NCI-H2171 (cell line): ENCODE results near the gene ZNF324B.
"Not testable (repeated sequence)": the region's sequence is repeated elsewhere in the genome, so short reads cannot be mapped to it uniquely, and the experiment has no call there.

ENCODE experiments used
- DNase-seq: peaks from one replicate; lab custom pipeline; 2025; lab: John Stamatoyannopoulos, UW

Gene ZNF324B

DNA sequence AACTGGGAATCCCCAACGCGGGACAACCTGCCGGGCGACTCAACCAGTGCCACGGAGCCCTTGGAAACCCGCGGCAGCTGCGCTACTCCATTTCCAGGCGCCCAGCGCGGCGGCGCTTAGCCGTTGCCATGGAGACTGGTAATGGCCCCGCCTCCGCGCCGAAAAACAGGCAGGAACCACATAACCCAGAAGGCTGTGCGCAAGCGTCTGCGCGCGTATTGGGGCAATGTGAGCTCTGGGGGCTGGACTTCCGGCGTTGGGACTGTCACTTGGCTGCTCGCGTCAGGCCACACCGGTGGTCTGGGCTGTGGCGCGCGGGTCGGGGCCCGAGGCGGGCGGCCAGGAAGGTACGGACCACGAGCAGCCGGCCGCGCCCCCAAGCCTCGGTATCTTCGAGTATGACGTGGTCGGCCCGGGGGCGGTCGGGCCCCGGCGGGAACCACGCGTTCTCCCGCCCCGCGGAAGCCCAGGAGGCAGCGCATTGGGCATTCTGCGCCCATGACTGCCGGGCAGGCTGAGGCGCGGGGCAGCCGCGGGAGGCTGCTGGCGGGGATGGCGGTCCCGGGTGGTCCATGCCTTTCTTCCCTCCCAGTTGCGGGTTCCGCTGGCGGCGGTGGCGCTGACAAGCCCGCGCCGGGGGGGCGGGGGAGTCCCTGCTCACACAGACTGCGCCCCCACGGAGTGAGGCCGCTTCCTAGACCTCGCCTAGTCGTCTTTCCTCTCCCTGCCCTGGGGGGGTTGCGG is at the start of gene ZNF324B:
TSS of gene ZNF324B (plus strand) at position 265 of the 744 bp plus-strand sequence. CDS start 2,080 bp downstream, outside the sequence.
- peak; percentile 97 for DNase-seq

GRCh38 chr19:58401840-58402421 is 49.5 kb upstream of the ZNF324B start:
- DNase-seq, result no peak

- DNase-seq, result not testable (repeated sequence)
Measured at GRCh38 chr19:58403920-58404478, 47.4 kb upstream of the ZNF324B start.

DNA sequence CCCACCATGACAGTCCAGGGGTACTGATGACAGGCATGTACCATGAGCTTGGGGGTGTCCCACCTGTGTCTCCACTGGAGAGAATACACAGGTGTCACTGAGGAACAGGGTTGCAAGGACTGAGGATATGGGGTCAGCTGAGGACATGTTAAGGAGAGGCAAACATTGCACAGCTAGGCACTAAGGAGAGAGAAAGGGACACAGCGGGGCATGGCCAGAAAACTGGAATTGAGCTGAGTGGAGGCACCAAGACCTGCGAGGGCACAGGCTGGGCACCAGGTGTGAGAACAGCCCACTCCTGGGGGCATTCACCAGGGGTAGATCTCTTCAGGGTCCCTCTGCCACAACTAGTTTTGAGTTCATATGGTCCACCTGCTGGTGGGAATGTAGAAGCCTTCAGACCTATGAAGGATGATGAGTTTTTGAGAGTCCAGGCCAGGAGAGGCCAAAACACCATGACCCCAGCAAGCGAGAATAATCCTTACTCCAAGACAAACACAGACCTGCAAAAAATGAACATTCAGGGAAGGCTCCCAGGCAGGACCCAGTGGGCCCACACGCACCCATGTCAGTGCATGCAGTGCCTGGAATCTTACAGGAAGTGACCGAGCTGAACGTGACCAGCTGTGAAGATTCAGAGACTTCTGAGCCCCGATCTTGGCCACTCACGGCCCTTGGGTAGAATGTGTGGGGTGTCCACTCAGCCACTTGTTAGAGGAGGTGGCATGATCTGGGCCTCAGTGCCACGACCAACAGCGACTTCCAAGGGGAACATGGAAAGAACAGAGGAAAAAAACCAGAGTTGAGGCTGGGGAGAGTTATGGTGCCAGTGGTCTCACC is 44.4 kb upstream of the ZNF324B start:
- no peak for DNase-seq

GRCh38 chr19:58407658-58408151 is 43.7 kb upstream of the ZNF324B start:
- DNase-seq, result no peak

DNA sequence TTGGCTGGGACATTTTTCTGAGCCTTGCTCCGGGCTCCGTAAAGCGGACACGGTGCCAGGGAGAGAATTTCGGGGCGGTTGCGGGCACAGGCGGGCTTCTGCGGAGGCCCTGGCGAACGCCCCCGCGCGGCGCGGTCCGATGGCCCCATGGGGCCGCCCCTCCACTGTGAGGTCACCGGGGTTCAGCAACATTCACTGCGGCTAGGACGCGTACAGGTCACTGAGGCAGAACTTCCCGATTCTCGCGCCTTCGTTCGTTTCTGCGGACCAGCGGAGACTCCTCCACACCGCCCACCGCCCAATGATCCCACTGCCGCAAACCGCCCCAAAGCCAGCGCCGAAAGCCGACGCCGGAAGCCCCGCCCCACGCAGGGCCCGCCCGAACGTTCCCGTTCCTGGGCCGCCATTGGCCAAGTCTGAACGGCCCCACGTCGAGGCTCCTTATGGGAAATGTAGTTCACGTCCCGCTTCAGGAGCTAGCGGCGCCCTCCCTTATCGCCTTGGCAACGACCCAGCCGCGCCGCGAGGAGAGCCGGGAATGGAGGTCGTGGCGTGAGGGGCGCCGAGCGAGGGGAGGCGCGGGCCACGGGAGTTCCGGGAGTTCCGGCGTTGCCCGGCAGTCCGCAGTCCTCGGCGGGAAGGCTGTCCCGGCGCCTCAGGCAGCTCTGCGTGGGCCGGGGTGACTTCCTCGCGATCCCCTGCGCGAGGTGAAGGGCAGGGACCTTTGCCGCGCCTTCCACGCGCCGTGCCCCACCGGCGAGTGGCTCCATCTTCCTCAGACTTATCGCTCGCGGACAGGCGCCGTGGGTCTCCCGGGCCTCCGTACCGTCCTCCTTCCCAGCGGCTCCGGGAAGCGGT is 43.0 kb upstream of the ZNF324B start, which contains the start of gene ZNF584:
TSS of gene ZNF584 (plus strand) at position 498 of the 858 bp plus-strand sequence. CDS start 499 bp downstream, outside the sequence.
- DNase-seq, result peak; percentile 96

GRCh38 chr19:58409010-58409790 is 42.2 kb upstream of the ZNF324B start:
- peak; percentile 34 for DNase-seq

DNA sequence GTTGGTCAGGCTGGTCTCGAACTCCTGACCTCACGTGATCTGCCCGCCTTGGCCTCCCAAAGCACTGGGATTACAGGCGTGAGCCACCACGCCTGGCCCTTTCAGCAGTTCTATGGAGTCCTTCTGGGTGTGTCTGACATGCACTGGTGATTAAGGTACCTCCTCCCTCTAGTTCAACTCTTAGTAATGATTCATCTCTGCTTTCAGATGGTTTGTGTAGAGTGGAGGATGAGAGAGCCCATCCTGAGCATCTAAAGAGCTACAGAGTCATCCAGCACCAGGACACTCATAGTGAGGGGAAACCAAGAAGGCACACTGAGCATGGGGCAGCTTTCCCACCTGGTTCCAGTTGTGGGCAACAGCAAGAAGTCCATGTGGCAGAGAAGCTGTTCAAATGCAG is 34.8 kb upstream of the ZNF324B start:
- DNase-seq, result no peak

DNA sequence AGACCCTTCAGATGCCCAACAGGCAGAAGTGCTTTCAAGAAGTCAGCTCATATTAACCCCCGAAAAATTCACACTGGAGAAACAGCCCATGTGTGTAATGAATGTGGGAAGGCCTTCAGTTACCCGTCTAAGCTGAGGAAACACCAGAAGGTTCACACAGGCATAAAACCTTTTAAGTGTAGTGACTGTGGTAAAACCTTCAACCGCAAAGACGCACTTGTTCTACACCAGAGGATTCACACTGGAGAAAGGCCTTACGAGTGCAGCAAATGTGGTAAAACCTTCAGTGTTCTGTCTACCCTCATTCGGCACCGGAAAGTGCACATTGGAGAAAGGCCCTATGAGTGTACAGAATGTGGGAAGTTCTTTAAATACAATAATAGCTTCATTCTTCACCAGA is 34.4 kb upstream of the ZNF324B start:
- DNase-seq, result no peak

DNA sequence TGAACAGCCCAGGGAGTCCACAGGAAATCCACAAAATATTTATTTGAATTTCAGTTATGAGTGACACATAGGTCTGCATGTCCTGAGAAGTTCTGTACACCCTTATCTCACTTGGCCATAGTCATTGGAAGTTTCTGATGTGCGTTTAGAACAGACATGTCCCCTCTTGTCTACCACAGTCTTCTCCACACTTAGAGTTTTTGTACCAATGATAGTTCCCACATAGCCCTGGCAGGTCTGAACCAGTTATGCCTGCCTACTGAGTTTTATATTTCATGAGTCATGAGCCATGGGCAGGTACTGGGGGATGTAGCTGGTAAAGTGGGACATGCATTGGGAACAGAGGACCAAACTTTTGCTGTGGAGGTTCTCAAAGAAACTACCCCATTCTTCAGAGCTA is 22.8 kb upstream of the ZNF324B start:
- DNase-seq, result no peak

DNA sequence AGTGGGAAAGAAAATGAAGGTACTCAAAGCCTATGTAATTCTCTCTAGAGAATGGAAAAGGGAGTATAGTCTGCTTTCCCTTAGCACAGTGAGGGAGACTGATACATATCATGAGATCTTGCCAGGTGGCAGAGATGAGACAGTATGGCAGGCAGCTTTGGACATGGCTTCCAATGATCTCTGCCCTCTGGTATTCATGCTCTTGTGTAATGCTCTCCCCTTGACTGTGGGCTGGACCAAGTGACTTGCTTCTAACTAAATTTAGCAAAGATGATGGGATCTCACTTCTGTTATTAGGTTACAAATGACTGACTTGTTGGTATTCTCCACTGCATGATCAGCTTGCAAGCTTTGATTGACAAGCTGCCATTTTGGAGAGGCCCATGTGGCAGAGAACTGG is 21.7 kb upstream of the ZNF324B start:
- DNase-seq, result no peak

- DNase-seq, result no peak
Measured at GRCh38 chr19:58434217-58434616, 17.2 kb upstream of the ZNF324B start.

GRCh38 chr19:58439576-58440554 is 11.6 kb upstream of the ZNF324B start, which contains the start of gene ZNF132:
ZNF132 (minus strand) TSS chr19:58440153; CDS start chr19:58439821, 332 bp downstream.
- peak; percentile 98 for DNase-seq

- DNase-seq, result no peak
Measured at GRCh38 chr19:58440556-58440955, 10.9 kb upstream of the ZNF324B start.

- DNase-seq, result not testable (repeated sequence)
Measured at GRCh38 chr19:58442986-58443385, 8.4 kb upstream of the ZNF324B start.

- not testable (repeated sequence) for DNase-seq
Measured at GRCh38 chr19:58448860-58449259, 2.6 kb upstream of the ZNF324B start.

- DNase-seq, result not testable (repeated sequence)
Measured at GRCh38 chr19:58449980-58450379, 1.4 kb upstream of the ZNF324B start.

- DNase-seq, result no peak
Measured at GRCh38 chr19:58450856-58451357, 515 bp upstream of the ZNF324B start.

DNA sequence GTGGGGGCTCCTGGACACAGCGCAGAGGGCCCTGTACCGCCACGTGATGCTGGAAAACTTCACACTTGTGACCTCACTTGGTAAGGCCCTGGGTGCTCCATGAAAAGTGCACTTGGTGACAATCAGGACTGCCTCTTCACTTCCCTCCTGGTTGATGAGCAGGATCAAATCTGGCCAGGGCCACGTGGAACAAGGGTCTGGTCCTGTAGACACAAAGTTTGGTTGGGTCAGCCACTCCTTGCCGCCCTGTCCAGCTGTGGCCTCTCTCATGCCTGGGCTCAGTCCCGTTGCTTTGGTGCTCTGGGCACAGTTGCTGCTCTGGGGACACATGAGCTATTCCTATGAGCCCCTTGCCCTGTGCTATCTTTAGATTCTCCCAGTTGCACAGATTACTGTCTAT is 2.3 kb downstream of the ZNF324B start:
- DNase-seq, result no peak
